ENCODE results near the gene MRPS6.

DNA sequence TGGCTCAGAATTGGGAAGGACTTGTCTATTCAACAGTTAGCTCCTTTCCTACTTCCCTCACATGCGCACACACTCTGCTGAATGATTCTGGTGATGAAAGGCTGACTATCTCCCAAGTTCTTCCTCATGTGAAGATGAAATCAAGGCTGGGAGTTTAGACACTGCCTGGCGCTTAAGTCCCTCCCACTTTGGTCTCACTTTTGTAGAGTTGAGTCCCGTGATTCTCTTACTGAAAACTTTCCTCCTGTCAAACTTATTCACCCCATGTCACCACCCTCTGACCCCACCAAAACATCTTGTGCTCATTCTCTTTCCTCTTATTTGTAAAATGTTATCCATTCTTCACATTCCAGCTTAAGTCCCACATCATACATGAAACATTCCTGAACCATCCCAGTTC is 8.4 kb upstream of the MRPS6 start:
- TF ChIP-seq, protein P1, sequence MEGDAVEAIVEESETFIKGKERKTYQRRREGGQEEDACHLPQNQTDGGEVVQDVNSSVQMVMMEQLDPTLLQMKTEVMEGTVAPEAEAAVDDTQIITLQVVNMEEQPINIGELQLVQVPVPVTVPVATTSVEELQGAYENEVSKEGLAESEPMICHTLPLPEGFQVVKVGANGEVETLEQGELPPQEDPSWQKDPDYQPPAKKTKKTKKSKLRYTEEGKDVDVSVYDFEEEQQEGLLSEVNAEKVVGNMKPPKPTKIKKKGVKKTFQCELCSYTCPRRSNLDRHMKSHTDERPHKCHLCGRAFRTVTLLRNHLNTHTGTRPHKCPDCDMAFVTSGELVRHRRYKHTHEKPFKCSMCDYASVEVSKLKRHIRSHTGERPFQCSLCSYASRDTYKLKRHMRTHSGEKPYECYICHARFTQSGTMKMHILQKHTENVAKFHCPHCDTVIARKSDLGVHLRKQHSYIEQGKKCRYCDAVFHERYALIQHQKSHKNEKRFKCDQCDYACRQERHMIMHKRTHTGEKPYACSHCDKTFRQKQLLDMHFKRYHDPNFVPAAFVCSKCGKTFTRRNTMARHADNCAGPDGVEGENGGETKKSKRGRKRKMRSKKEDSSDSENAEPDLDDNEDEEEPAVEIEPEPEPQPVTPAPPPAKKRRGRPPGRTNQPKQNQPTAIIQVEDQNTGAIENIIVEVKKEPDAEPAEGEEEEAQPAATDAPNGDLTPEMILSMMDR (IDR thresholded peaks at IDR 0.05), result no peak
- TF ChIP-seq POLR2A (IDR thresholded peaks at IDR 0.05), result no peak
